ENCODE data around the gene VPS9D1.

GRCh38 chr16:89689142-89689541, 31.6 kb downstream of the VPS9D1 start:
- TF ChIP-seq CTCF (conservative IDR thresholded peaks at IDR 0.05; ENCODE audit: low read depth in 2 of 2): no peak
- no peak for TF ChIP-seq POLR2AphosphoS5 (IDR thresholded peaks at IDR 0.05; ENCODE audit: low read depth)
- TF ChIP-seq EZH2phosphoT487 (IDR thresholded peaks at IDR 0.05; ENCODE audit: unreplicated experiment): no peak
- no peak for TF ChIP-seq EZH2 (IDR thresholded peaks at IDR 0.05; ENCODE audit: low read depth, unreplicated experiment)
- TF ChIP-seq REST (IDR thresholded peaks at IDR 0.05; ENCODE audit: unreplicated experiment): no peak

All from GM23338 (cell line).